ENCODE results near the gene IBA57.
A peak's percentile ranks its signal among the peaks of the same experiment; 100 is the strongest.
"Not testable (repeated sequence)": the region's sequence is repeated elsewhere in the genome, so short reads cannot be mapped to it uniquely, and the experiment has no call there.

Gene IBA57

DNA sequence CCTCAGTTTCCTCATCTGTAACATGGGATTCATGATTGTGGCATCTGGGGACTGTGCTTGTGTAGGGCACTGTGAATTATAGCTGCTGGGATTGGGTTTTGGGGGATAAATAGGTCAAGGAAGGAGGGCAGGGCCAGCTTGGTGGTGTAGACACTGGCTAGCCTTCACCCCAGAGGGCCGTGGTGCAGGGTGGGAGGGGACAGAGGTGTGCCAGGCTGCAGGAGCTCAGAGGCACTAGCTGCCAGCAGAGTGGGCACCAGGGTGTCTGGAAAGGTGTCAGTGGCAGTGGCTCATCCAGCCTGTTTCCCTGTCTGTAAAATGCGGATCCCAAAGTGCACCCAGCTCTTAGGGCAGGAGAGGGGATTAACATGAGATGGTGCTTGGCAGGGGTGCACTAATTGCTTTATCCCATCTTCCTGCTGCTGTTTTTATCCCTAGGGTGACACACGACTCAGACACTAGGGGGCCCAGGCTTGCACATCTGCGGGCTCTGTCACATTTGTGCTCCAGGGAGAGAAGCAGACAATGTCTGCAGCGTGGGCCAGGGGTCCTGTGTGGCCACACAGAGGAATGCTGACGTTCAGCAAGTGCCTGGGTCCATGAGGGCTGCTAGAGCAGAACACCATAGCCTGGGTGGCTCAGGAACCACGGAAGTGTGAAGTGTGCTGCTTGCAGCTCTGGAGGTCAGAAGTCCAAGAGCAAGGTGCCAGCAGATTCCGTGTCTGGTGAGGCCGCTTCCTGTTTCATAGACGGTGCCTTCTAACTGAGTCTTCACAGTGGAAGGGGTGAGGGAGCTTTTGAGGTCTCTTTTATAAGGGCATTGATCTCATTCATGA is 61.6 kb downstream of the IBA57 start:
- peak; percentile 27 for DNase-seq (ENCODE audit: low read depth)

DNA sequence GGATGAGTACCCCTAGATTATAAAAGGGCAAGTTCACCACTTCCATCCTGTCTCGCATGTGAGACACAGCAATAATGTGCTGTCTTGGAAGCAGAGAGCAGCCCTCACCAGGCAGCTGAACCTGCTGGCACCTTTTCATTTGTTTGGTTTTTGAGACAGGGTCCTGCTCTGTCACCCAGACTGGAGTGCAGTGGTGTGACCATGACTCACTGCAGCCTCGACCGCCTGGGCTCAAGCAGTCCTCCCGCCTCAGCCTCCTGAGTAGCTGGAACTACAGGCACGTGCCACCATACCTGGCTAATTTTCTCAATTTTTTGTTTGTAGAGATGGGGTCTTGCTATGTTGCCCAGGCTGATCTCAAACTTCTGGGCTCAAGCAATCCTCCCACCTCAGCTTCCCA is 62.5 kb downstream of the IBA57 start:
- not testable (repeated sequence) for DNase-seq (ENCODE audit: low read depth)

DNA sequence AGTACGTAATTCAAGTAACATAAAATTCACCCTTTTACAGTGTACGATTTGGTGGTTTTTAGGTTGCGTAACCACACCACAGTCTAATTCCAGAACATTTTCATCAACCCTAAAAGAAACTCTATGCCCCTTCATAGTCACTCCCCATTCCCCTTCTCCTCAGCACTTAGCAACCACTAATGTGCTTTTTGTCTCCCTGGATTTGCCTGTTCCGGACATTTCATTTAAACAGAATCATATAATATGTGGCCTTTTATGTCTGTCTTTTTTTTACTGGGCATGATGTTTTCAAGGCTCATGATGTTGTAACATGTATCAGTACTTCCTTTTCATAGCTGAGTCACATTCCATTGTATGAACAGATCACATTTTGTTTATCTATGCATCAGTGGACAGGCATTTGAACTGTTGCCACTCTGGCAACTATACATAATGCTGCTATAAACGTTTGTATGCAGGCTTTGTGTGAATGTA is 63.0 kb downstream of the IBA57 start:
- peak; percentile 95 for DNase-seq (ENCODE audit: low read depth)

DNA sequence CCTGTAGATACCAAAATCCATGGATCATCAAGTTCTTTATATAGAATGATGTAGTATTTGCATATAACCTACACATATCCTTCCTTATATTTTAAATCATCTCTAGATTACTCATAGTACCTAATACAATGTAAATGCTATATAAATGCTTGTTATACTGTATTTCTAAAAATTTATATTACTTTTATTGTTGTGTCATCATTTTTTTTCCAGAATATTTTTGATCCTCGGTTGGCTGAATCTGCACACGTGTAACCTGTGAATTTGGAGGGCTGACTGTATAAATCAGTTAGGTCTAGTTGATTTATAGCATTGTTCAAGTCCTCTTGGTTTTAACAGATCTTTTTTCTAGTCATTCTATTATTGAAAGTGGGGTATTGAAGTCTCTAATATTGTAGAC is 65.6 kb downstream of the IBA57 start:
- DNase-seq (ENCODE audit: low read depth) = no peak

Measured in amniotic epithelial cell (primary cell).